ENCODE results near the gene B4GAT1.
A peak's percentile ranks its signal among the peaks of the same experiment; 100 is the strongest.

B4GAT1 gene

DNA sequence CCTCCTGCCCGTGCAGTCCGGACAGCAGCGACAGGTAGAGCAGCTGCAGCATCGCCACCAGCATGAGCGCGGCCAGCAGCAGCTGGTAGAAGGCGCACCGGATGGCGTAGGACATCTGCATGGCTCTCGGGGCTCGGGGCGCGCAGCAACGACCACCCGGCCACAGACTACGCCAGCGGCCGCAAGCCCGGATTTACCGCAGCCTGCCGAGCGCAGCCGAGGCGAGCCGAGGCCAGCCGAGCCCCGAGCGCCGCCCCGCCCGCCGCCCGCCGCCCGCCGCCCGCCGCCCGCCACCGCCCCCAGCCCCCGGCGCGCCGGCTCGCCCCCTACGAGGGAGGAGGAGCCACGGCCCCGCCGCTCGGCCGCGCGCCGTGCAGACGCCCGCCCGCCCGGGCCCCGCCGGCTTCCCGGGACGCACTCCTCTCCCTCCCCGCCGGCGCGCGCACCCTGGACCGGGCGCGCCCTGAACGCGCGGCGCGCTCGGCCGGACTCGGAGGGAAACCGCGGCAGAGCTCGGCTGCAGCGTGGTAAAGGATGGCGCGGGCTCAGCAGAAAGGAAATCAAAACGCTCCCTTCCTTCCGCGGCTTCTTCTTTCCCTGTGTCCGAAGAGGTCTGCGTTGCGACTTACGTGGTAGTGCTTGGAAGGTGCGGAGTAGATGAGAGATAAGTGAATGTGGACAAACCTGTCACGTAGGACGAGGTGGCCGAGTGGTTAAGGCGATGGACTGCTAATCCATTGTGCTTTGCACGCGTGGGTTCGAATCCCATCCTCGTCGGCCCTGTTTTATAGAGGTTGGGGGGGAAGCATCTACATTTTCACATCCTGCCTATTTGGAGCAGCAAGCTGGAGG lies at the start of gene B4GAT1:
Gene B4GAT1, minus strand, starts transcription at position 205 of the 852 bp plus-strand sequence. Its CDS starts 84 bp downstream, at position 121.
- H3K4me3 ChIP-seq (ENCODE audit: low read length, poor library complexity, severe bottlenecking) = peak within 1 kb of the TSS; percentile 91
- no peaks in the 10 kb centered on the region for H3K27me3 ChIP-seq (ENCODE audit: insufficient read depth, low read length, poor library complexity, severe bottlenecking)
- H3K36me3 ChIP-seq (ENCODE audit: insufficient read depth, low read length) = no peaks in the 10 kb centered on the region
- peak within 1 kb of the TSS; percentile 95 for H2AFZ ChIP-seq (ENCODE audit: low read length)
- H3K4me2 ChIP-seq (ENCODE audit: low read depth, low read length, poor library complexity, severe bottlenecking) = peak within 1 kb of the TSS; percentile 91
- H3K79me2 ChIP-seq (ENCODE audit: insufficient read depth, low read length) = peaks cover 29% of the 10 kb centered on the region
- H3K4me1 ChIP-seq (ENCODE audit: insufficient read depth, low read length, poor library complexity, severe bottlenecking) = peaks cover 28% of the 10 kb centered on the region
- H3F3A ChIP-seq (ENCODE audit: low read depth) = peaks cover 3% of the 10 kb centered on the region; the same call in 1 of the 2 replicates
- H4K20me1 ChIP-seq (ENCODE audit: insufficient read depth, low read length, poor library complexity, severe bottlenecking) = peaks cover 7% of the 10 kb centered on the region
- no peaks in the 10 kb centered on the region for H3K9me2 ChIP-seq (replicated peaks; ENCODE audit: low read depth, low read length)
- peak within 1 kb of the TSS; percentile 89 for H3K9ac ChIP-seq (ENCODE audit: low read depth, low read length, poor library complexity, severe bottlenecking)
- H3K9me3 ChIP-seq (ENCODE audit: insufficient read depth, low read depth, low read length) = no peaks in the 10 kb centered on the region
- TF ChIP-seq CTCF (conservative IDR thresholded peaks at IDR 0.05; ENCODE audit: low read length) = no peak
- TF ChIP-seq EZH2phosphoT487 (IDR thresholded peaks at IDR 0.05; ENCODE audit: borderline replicate concordance) = no peak

DNA sequence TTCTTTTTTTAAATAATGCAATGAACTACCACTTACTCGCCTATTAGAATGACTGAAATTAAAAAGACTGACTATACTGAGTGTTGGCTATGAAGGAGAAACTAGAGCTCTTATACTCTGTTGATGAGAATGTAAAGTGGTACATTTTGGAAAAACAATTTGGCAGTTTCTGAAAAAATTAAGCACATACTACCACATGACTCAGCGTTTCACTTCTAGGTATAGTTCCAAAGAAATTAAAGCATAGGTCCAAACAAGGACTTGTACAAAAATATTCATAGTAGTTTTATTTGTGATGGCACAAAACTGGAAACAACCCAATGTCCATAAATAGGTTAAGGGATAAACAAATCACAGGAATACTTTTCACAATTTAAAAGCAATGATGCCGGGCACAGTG lies 46.5 kb upstream of the B4GAT1 start:
- no peak overlapping the region for H3K9ac ChIP-seq (ENCODE audit: low read depth, low read length, poor library complexity, severe bottlenecking)
- no peaks in the 10 kb centered on the region for H3K27me3 ChIP-seq (ENCODE audit: insufficient read depth, low read length, poor library complexity, severe bottlenecking)
- no peak overlapping the region for H3K4me2 ChIP-seq (ENCODE audit: low read depth, low read length, poor library complexity, severe bottlenecking)
- no peak for TF ChIP-seq CTCF (conservative IDR thresholded peaks at IDR 0.05; ENCODE audit: low read length)
- no peak for TF ChIP-seq EZH2phosphoT487 (IDR thresholded peaks at IDR 0.05; ENCODE audit: borderline replicate concordance)
- no peaks in the 10 kb centered on the region for H3K9me3 ChIP-seq (ENCODE audit: insufficient read depth, low read depth, low read length)
- no peak overlapping the region for H3K4me3 ChIP-seq (ENCODE audit: low read length, poor library complexity, severe bottlenecking)
- H3K4me1 ChIP-seq (ENCODE audit: insufficient read depth, low read length, poor library complexity, severe bottlenecking) = no peaks in the 10 kb centered on the region
- no peaks in the 10 kb centered on the region for H3F3A ChIP-seq (ENCODE audit: low read depth)
- no peaks in the 10 kb centered on the region for H3K79me2 ChIP-seq (ENCODE audit: insufficient read depth, low read length)
- H2AFZ ChIP-seq (ENCODE audit: low read length) = no peak overlapping the region
- no peaks in the 10 kb centered on the region for H4K20me1 ChIP-seq (ENCODE audit: insufficient read depth, low read length, poor library complexity, severe bottlenecking)
- no peaks in the 10 kb centered on the region for H3K9me2 ChIP-seq (replicated peaks; ENCODE audit: low read depth, low read length)
- H3K36me3 ChIP-seq (ENCODE audit: insufficient read depth, low read length) = no peaks in the 10 kb centered on the region

DNA sequence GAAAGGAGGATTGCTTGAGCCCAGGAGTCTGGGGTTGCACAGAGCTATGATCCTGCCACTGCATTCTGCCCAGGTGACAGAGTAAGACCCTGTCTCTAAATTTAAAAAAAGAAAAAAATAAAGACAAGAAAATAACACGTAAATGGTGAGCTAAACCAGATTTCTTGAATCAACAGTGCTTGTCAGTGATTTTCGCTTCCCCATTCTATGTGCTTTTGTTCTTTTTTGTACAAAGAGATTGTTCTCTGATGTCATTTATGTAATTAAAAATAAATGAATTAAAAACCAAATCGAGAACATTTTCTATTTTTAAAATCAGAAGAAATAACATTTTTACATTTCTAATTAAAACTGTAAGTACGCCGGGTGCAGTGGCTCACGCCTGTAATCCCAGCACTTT lies 43.9 kb upstream of the B4GAT1 start:
- Histone ChIP-seq H3K27me3 (ENCODE audit: insufficient read depth, low read length, poor library complexity, severe bottlenecking) (no peaks in the 10 kb centered on the region), H3K4me2 (ENCODE audit: low read depth, low read length, poor library complexity, severe bottlenecking) (no peak overlapping the region), H3K79me2 (ENCODE audit: insufficient read depth, low read length) (no peaks in the 10 kb centered on the region), H3K9ac (ENCODE audit: low read depth, low read length, poor library complexity, severe bottlenecking) (no peak overlapping the region), H3K4me1 (ENCODE audit: insufficient read depth, low read length, poor library complexity, severe bottlenecking) (peaks cover 3% of the 10 kb centered on the region), H3K9me3 (ENCODE audit: insufficient read depth, low read depth, low read length) (no peaks in the 10 kb centered on the region), H3F3A (ENCODE audit: low read depth) (no peaks in the 10 kb centered on the region), H4K20me1 (ENCODE audit: insufficient read depth, low read length, poor library complexity, severe bottlenecking) (no peaks in the 10 kb centered on the region), H3K36me3 (ENCODE audit: insufficient read depth, low read length) (no peaks in the 10 kb centered on the region), H3K4me3 (ENCODE audit: low read length, poor library complexity, severe bottlenecking) (no peak overlapping the region), H2AFZ (ENCODE audit: low read length) (no peak overlapping the region), H3K9me2 (replicated peaks; ENCODE audit: low read depth, low read length) (no peaks in the 10 kb centered on the region)
- TF ChIP-seq CTCF (conservative IDR thresholded peaks at IDR 0.05; ENCODE audit: low read length) = no peak
- no peak for TF ChIP-seq EZH2phosphoT487 (IDR thresholded peaks at IDR 0.05; ENCODE audit: borderline replicate concordance)
